H1 (cell line): ENCODE data around the gene BLOC1S4. TPM values are rescaled to one million over a fixed set of nuclear protein-coding genes. Genes with fewer than 3 reads are reported as not detected.

Experiments
- BACH1 ChIP-seq: IDR thresholded peaks from 2 replicates; pipeline ENCODE4 v1.6.1; 2012; ENCODE audit warnings: low read length, improper control_type of control experiment
- CHD1 ChIP-seq: IDR thresholded peaks from 2 replicates; pipeline ENCODE4 v1.6.1; 2012; ENCODE audit warnings: low read depth, low read length, improper control_type of control experiment
- CHD2 ChIP-seq: IDR thresholded peaks from 2 replicates; pipeline ENCODE4 v1.6.1; 2012; ENCODE audit warnings: low read length, improper control_type of control experiment
- CREB1 ChIP-seq: IDR thresholded peaks from 2 replicates; pipeline ENCODE4 v1.6.1; 2012; ENCODE audit warnings: inconsistent platforms
- CTCF ChIP-seq, 3 experiments: IDR thresholded peaks; 1 replicate in 2 of 3; 2 replicates in 1 of 3; pipeline versions ENCODE4 v1.5.1 to v1.6.1; 2011; ENCODE audit warnings: low read length in 3 of 3, mild to moderate bottlenecking in 3 of 3, inconsistent platforms in 2 of 3, low read depth in 1 of 3, moderate library complexity in 1 of 3; ENCODE audit not compliant: insufficient read depth in 1 of 3; ENCODE audit errors: control extremely low read depth in 1 of 3
- EGR1 ChIP-seq: IDR thresholded peaks from 2 replicates; pipeline ENCODE4 v1.6.1; 2011; ENCODE audit warnings: low read depth, low read length, borderline replicate concordance
- EP300 ChIP-seq, 2 experiments: IDR thresholded peaks; 1 replicate in 1 of 2; 2 replicates in 1 of 2; pipeline ENCODE4 v1.6.1; 2011 to 2012; ENCODE audit warnings: low read depth in 2 of 2, low read length in 2 of 2, mild to moderate bottlenecking in 2 of 2, borderline replicate concordance in 1 of 2, inconsistent platforms in 1 of 2, moderate library complexity in 1 of 2
- GABPA ChIP-seq: IDR thresholded peaks from 2 replicates; pipeline ENCODE4 v1.6.1; 2011; ENCODE audit warnings: mild to moderate bottlenecking, low read length, moderate library complexity, borderline replicate concordance; ENCODE audit not compliant: insufficient read depth
- HDAC2 ChIP-seq, 2 experiments: fragments of 300-600 bp in 1 of 2; sonication (generic) in 1 of 2; IDR thresholded peaks; 2 replicates each; pipeline ENCODE4 v1.6.1; 2011 to 2012; ENCODE audit warnings: low read depth in 2 of 2, low read length in 2 of 2, mild to moderate bottlenecking in 2 of 2, moderate library complexity in 2 of 2, borderline replicate concordance in 1 of 2, inconsistent platforms in 1 of 2
- MAX ChIP-seq: IDR thresholded peaks from 2 replicates; pipeline ENCODE4 v1.6.1; 2012; ENCODE audit warnings: inconsistent platforms
- POLR2AphosphoS5 ChIP-seq: IDR thresholded peaks from 2 replicates; pipeline ENCODE4 v1.6.1; 2011; ENCODE audit warnings: low read depth, low read length
- POU5F1 ChIP-seq: IDR thresholded peaks from 2 replicates; pipeline ENCODE4 v1.6.1; 2011; ENCODE audit warnings: low read depth, mild to moderate bottlenecking, low read length, moderate library complexity
- RAD21 ChIP-seq, 2 experiments: IDR thresholded peaks in 1 of 2; conservative IDR thresholded peaks in 1 of 2; 2 replicates each; pipeline ENCODE4 v1.6.1; 2011; ENCODE audit warnings: low read depth in 2 of 2, low read length in 2 of 2, improper control_type of control experiment in 1 of 2, inconsistent platforms in 1 of 2, mild to moderate bottlenecking in 1 of 2, moderate library complexity in 1 of 2
- SIN3A ChIP-seq, 2 experiments: IDR thresholded peaks in 1 of 2; conservative IDR thresholded peaks in 1 of 2; 2 replicates each; pipeline ENCODE4 v1.6.1; 2011 to 2012; ENCODE audit warnings: low read length in 2 of 2, improper control_type of control experiment in 1 of 2, low read depth in 1 of 2, mild to moderate bottlenecking in 1 of 2
- SP4 ChIP-seq: IDR thresholded peaks from 2 replicates; pipeline ENCODE4 v1.6.1; 2012; ENCODE audit warnings: low read length, inconsistent platforms
- TBP ChIP-seq: IDR thresholded peaks from 2 replicates; pipeline ENCODE4 v1.6.1; 2011; ENCODE audit warnings: low read depth, low read length, improper control_type of control experiment
- TCF12 ChIP-seq: IDR thresholded peaks from 2 replicates; pipeline ENCODE4 v1.6.1; 2011; ENCODE audit warnings: low read depth, mild to moderate bottlenecking, low read length
- ZNF274 ChIP-seq: IDR thresholded peaks from 2 replicates; pipeline ENCODE4 v1.7.0; 2012; ENCODE audit warnings: low read length, borderline replicate concordance; ENCODE audit errors: extremely low read depth
- polyA plus RNA-seq, 7 experiments: library from polyadenylated mRNA; depleted of rRNA in 3 of 7; stranded (reverse) in 5 of 7; unstranded in 2 of 7; fragments of >200 nt in 5 of 7; fragments of 200-250 nt in 2 of 7; gene quantifications; 1 replicate in 5 of 7; 2 replicates in 1 of 7; 4 replicates in 1 of 7; pipeline versions ENCODE4 v1.2.1 to v1.2.3, GENCODE V29; 2011 to 2013; ENCODE audit warnings: missing spikeins in 2 of 7, mixed read lengths in 2 of 7
- total RNA-seq: library from RNA; stranded (reverse); fragmentation: NEBNext Ultra II Directional; extraction: Animal tissue kit (Norgen Biotek cat#: 25700); gene quantifications from 2 replicates; pipeline ENCODE4 v1.2.1, GENCODE V29; 2021
- TF ChIP-seq, protein P1 (sequence below): IDR thresholded peaks from 2 replicates; pipeline ENCODE4 v1.6.1; 2011; ENCODE audit warnings: low read length, improper control_type of control experiment

BLOC1S4 gene
- total and polyA plus RNA-seq, 2 of the 8 experiments (the other 6 are each of a cell fraction or from before 2014, with no cell fraction given) = 19.1 to 27.8 TPM

- no peak for TF ChIP-seq RAD21 (IDR thresholded peaks at IDR 0.05 in 1 of 2, conservative IDR thresholded peaks at IDR 0.05 in 1 of 2; ENCODE audit: low read depth in 2 of 2, low read length in 2 of 2)
- no peak for TF ChIP-seq ZNF274
- no peak for TF ChIP-seq TCF12
- peak; percentile 73 for TF ChIP-seq TBP
- no peak for TF ChIP-seq CTCF (IDR thresholded peaks at IDR 0.05; ENCODE audit: control extremely low read depth in 1 of 3, insufficient read depth in 1 of 3, low read depth in 1 of 3, low read length in 3 of 3)
- TF ChIP-seq, protein P1, sequence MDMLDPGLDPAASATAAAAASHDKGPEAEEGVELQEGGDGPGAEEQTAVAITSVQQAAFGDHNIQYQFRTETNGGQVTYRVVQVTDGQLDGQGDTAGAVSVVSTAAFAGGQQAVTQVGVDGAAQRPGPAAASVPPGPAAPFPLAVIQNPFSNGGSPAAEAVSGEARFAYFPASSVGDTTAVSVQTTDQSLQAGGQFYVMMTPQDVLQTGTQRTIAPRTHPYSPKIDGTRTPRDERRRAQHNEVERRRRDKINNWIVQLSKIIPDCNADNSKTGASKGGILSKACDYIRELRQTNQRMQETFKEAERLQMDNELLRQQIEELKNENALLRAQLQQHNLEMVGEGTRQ = no peak
- TF ChIP-seq GABPA = no peak
- no peak for TF ChIP-seq EP300 (IDR thresholded peaks at IDR 0.05; ENCODE audit: borderline replicate concordance in 1 of 2, low read depth in 2 of 2, low read length in 2 of 2)
- no peak; the same call in 1 of the 2 replicates for TF ChIP-seq CREB1
- TF ChIP-seq EGR1 = no peak
- no peak for TF ChIP-seq CHD1
- TF ChIP-seq SIN3A (conservative IDR thresholded peaks at IDR 0.05 in 1 of 2, IDR thresholded peaks at IDR 0.05 in 1 of 2; ENCODE audit: low read depth in 1 of 2, low read length in 2 of 2) = no peak; a peak in 1 of 4 replicates
- 0 out of 4 replicates have a peak, but pooled peaks of 1 of the 2 experiments have one; percentile 78 for TF ChIP-seq HDAC2 (IDR thresholded peaks at IDR 0.05; ENCODE audit: borderline replicate concordance in 1 of 2, low read depth in 2 of 2, low read length in 2 of 2)
- no peak for TF ChIP-seq BACH1
- TF ChIP-seq POLR2AphosphoS5 = peak; percentile 46
- no peak for TF ChIP-seq CHD2
- TF ChIP-seq SP4 = peak; percentile 60; the same call in 1 of the 2 replicates
- TF ChIP-seq MAX = peak; percentile 86
- TF ChIP-seq POU5F1 = no peak
Measured at GRCh38 chr4:6709230-6710114, 6.5 kb upstream of the BLOC1S4 start, which contains the start of gene MRFAP1L1 (continued).
